ENCODE data around the gene CAMK1D. TPM values are rescaled to one million over a fixed set of nuclear protein-coding genes. Genes with fewer than 3 reads are reported as not detected.

The CAMK1D gene
- total and polyA plus RNA-seq, 2 donors (not counting 3 experiments of a cell fraction or from before 2014, with no cell fraction given) = 0.37 to 4.2 TPM

GRCh38 chr10:12876266-12876665, 526.9 kb downstream of the CAMK1D start:
- ChIA-PET CTCF (interaction anchor here (1.2 to 1.6 kb wide), 2 partner anchors 13 to 94 kb away, joined by 3 to 4 read pairs; no protein-coding TSS in a partner anchor), POLR2A (no interaction called here)
- Histone ChIP-seq H3K4me1 (ENCODE audit: control insufficient read depth, extremely low read depth, insufficient read depth, low read length) (no peaks in the 10 kb centered on the region), H3K27ac (ENCODE audit: insufficient read depth, low read depth, low read length) (no peak overlapping the region), H3K79me2 (ENCODE audit: control insufficient read depth, insufficient read depth, low read length) (no peaks in the 10 kb centered on the region), H3K9ac (replicated peaks; ENCODE audit: extremely low read depth, insufficient read depth, low read length) (no peak overlapping the region), H3K9me1 (replicated peaks; ENCODE audit: control insufficient read depth, extremely low read depth, insufficient read depth, low read length) (no peaks in the 10 kb centered on the region), H3K9me3 (replicated peaks; ENCODE audit: control insufficient read depth, insufficient read depth, low read length) (no peaks in the 10 kb centered on the region), H3K27me3 (ENCODE audit: control insufficient read depth in 2 of 2, insufficient read depth in 2 of 2, low read length in 2 of 2) (peaks cover 0 to 2% of the 10 kb centered on the region in 2 experiments), H2AFZ (ENCODE audit: low read depth, low read length) (no peak overlapping the region), H3K4me3 (replicated peaks in 1 of 3; ENCODE audit: insufficient read depth in 1 of 3, low read depth in 1 of 3, low read length in 3 of 3) (no peak overlapping the region), H3K4me2 (ENCODE audit: insufficient read depth, low read length) (no peak overlapping the region), H3K36me3 (ENCODE audit: control insufficient read depth in 2 of 2, extremely low read depth in 1 of 2, insufficient read depth in 2 of 2, low read length in 2 of 2) (no peaks in the 10 kb centered on the region), H4K20me1 (replicated peaks; ENCODE audit: control insufficient read depth, extremely low read depth, insufficient read depth, low read length) (no peaks in the 10 kb centered on the region)
- DNase-seq (ENCODE audit: low read depth, low spot score) = no peak
- TF ChIP-seq GATA2 (IDR thresholded peaks at IDR 0.05; ENCODE audit: insufficient read depth, insufficient read length, low read depth, low read length) = no peak
- no peak for TF ChIP-seq FOS (IDR thresholded peaks at IDR 0.05; ENCODE audit: borderline replicate concordance, insufficient read depth, low read length)
- no peak for TF ChIP-seq POLR2AphosphoS5 (IDR thresholded peaks at IDR 0.05; ENCODE audit: insufficient read depth, low read depth, low read length)
- no peak for TF ChIP-seq EZH2 (IDR thresholded peaks at IDR 0.05; ENCODE audit: borderline replicate concordance, low read depth, low read length, severe bottlenecking)
- no peak for TF ChIP-seq CTCF (IDR thresholded peaks at IDR 0.05; ENCODE audit: extremely low read depth in 1 of 2, insufficient read depth in 1 of 2, low read depth in 1 of 2, low read length in 2 of 2)
- no peak for TF ChIP-seq MYC (IDR thresholded peaks at IDR 0.05; ENCODE audit: low read depth, low read length)
- no peak for TF ChIP-seq JUN (IDR thresholded peaks at IDR 0.05; ENCODE audit: borderline replicate concordance, insufficient read depth, insufficient read length, low read depth)
- TF ChIP-seq POLR2A (IDR thresholded peaks at IDR 0.05; ENCODE audit: low read depth, low read length) = no peak
- no peak for TF ChIP-seq MAX (IDR thresholded peaks at IDR 0.05; ENCODE audit: insufficient read depth, insufficient read length)
- intact Hi-C loops (cut with micrococcal nuclease) (no loop called here), dilution Hi-C loops (cut with MboI; ENCODE audit: extremely low pct_ligation_motif_present, low sequenced_read_pairs) (no loop called here)
- no peak for FAIRE-seq
- no TSS peak for BruUV-seq (replicated peaks)

Data from endothelial cell of umbilical vein (primary cell).